WERI-Rb-1 (cell line): ENCODE measurements around the gene ARRDC5.
A peak's percentile ranks its signal among the peaks of the same experiment; 100 is the strongest.
"Not testable (repeated sequence)": the region's sequence is repeated elsewhere in the genome, so short reads cannot be mapped to it uniquely, and the experiment has no call there.

Experiments
- DNase-seq: peaks from one replicate; pipeline ENCODE4 v3.0.0-alpha.2; 2020
- H3K27ac ChIP-seq: fragments of 250-450 bp; sonication (Bioruptor Pico); 2 replicates; pipeline ENCODE4 v1.5.1; 2020; ENCODE audit warnings: mild to moderate bottlenecking, moderate library complexity
- H3K27me3 ChIP-seq: fragments of 250-450 bp; sonication (Bioruptor Pico); 2 replicates; pipeline ENCODE4 v1.5.1; 2021; ENCODE audit warnings: mild to moderate bottlenecking, low read depth, moderate library complexity; ENCODE audit not compliant: insufficient read depth, severe bottlenecking
- H3K36me3 ChIP-seq: fragments of 250-450 bp; sonication (Bioruptor Pico); 2 replicates; pipeline ENCODE4 v1.5.1; 2020; ENCODE audit warnings: mild to moderate bottlenecking, moderate library complexity
- H3K4me3 ChIP-seq: 2 replicates; pipeline ENCODE4 v1.5.1; 2011; ENCODE audit warnings: low read depth, mild to moderate bottlenecking, control low read depth, low read length
- H3K9me3 ChIP-seq: fragments of 250-450 bp; sonication (Bioruptor Pico); 2 replicates; pipeline ENCODE4 v1.5.1; 2021; ENCODE audit warnings: mild to moderate bottlenecking, moderate library complexity; ENCODE audit not compliant: severe bottlenecking
- TF ChIP-seq, protein P1 (sequence below): IDR thresholded peaks from 2 replicates; pipeline ENCODE4 v1.5.1; 2011; ENCODE audit warnings: low read depth, mild to moderate bottlenecking, control low read depth, inconsistent platforms, low read length

ARRDC5 gene

DNA sequence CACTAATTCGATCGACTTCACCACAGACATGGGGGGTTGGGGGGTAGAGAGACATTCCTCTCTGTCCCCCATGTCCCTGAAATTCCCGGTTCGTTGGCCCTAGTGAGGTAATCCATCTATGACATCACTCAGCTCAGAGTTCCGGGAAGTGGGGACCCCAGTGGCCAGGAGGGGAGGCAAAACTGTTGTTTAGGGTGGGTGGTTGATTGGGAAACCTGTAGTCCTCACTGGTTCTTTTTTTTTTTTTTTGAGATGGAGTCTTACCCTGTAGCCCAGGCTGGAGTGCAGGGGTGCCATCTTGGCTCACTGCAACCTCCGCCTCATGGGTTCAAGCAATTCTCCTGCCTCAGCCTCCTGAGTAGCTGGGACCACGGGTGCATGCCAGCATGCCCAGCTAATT is at the start of gene ARRDC5:
TSS of gene ARRDC5 (minus strand) at position 101 of the 400 bp plus-strand sequence. CDS start at position 30, 71 bp downstream.
- TF ChIP-seq, protein P1, sequence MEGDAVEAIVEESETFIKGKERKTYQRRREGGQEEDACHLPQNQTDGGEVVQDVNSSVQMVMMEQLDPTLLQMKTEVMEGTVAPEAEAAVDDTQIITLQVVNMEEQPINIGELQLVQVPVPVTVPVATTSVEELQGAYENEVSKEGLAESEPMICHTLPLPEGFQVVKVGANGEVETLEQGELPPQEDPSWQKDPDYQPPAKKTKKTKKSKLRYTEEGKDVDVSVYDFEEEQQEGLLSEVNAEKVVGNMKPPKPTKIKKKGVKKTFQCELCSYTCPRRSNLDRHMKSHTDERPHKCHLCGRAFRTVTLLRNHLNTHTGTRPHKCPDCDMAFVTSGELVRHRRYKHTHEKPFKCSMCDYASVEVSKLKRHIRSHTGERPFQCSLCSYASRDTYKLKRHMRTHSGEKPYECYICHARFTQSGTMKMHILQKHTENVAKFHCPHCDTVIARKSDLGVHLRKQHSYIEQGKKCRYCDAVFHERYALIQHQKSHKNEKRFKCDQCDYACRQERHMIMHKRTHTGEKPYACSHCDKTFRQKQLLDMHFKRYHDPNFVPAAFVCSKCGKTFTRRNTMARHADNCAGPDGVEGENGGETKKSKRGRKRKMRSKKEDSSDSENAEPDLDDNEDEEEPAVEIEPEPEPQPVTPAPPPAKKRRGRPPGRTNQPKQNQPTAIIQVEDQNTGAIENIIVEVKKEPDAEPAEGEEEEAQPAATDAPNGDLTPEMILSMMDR, result no peak
- no peak within 1 kb of the TSS for H3K27ac ChIP-seq
- no peak for DNase-seq
- H3K4me3 ChIP-seq, result no peak within 1 kb of the TSS
- no peaks in the 10 kb centered on the region for H3K27me3 ChIP-seq
- no peaks in the 10 kb centered on the region for H3K9me3 ChIP-seq
- no peaks in the 10 kb centered on the region for H3K36me3 ChIP-seq

DNA sequence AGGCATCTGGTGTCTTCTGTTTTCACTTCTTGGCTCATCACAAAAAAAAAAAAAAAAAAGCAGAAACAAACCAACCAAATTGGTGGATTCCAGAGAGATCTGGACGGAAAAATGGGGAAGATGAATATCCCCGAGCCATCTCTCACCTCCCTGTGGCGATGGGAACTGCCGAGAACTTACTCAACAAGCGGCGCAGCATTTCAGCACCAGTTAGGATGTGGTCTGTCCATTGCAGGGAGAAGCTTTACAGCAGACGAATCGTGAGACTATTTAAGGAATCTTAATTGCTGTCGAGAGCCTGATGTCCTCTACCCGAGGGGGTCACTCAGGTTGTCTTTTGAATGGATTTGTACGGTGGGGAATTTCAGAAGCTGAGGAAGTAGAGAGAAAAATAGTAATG is 49.0 kb upstream of the ARRDC5 start:
- no peak for DNase-seq
- no peaks in the 10 kb centered on the region for H3K27me3 ChIP-seq
- no peak overlapping the region for H3K4me3 ChIP-seq
- no peaks in the 10 kb centered on the region for H3K9me3 ChIP-seq
- peaks cover 90% of the 10 kb centered on the region for H3K36me3 ChIP-seq
- peak overlapping the region; percentile 78 for H3K27ac ChIP-seq
- TF ChIP-seq, protein P1, result no peak

DNA sequence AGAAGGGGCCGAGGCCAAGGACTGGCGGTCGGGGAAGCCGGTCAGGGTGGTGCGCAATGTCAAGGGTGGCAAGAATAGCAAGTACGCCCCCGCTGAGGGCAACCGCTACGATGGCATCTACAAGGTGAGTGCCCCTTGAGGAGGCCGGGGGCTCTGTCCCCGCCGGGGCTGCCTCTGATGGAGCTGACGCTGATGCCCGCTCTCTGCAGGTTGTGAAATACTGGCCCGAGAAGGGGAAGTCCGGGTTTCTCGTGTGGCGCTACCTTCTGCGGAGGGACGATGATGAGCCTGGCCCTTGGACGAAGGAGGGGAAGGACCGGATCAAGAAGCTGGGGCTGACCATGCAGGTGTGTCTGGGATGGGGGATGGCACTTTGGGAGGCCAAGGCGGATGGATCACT is 48.0 kb upstream of the ARRDC5 start:
- H3K36me3 ChIP-seq, result peaks cover 90% of the 10 kb centered on the region
- H3K27me3 ChIP-seq, DNase-seq: not testable (repeated sequence)

DNA sequence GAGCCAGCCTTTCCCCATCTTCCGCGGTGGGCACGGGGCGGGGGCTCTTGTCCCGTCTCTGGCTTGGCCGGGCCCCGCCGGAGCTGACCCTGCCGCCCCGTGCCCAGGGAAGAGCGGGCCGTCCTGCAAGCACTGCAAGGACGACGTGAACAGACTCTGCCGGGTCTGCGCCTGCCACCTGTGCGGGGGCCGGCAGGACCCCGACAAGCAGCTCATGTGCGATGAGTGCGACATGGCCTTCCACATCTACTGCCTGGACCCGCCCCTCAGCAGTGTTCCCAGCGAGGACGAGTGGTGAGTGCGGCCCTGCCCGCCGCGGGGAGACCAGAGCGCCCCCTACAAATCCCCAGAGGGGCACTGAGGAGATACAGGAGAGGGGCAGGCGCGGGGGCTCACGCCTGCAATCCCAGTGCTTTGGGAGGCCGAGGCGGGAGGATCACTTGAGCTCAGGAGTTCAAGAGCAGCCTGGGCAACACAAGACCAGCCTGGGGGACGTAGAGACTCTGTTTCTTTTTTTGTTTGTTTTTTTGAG is 39.0 kb upstream of the ARRDC5 start:
- not testable (repeated sequence) for H3K9me3 ChIP-seq, H3K27me3 ChIP-seq, H3K4me3 ChIP-seq, H3K27ac ChIP-seq, DNase-seq
- H3K36me3 ChIP-seq, result peaks cover 95% of the 10 kb centered on the region

More for the DNA sequence above, 48.0 kb upstream of the ARRDC5 start:
- not testable (repeated sequence) for H3K9me3 ChIP-seq, H3K4me3 ChIP-seq
- H3K27ac ChIP-seq, result peak overlapping the region; percentile 78

DNA sequence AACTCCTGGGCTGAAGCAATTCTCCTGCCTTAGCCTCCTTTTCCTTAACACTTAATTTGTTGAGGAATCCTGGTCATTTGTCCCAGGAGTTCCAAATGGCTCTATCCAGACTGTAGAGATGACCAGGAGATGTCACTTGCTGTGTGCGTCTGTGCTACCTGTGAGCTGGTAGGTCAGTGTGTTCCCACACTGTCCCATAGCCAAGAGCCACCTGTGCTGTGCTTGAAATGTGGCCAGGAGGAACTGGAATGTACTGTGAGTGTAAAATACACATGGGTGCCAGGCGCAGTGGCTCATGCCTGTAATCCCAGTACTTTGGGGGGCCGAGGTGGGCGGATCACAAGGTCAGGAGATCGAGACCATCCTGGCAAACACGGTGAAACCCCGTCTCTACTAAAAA is 36.8 kb upstream of the ARRDC5 start:
- no peak overlapping the region for H3K27ac ChIP-seq
- TF ChIP-seq, protein P1, result no peak
- H3K27me3 ChIP-seq, result no peaks in the 10 kb centered on the region
- peaks cover 95% of the 10 kb centered on the region for H3K36me3 ChIP-seq
- no peaks in the 10 kb centered on the region for H3K9me3 ChIP-seq
- no peak for DNase-seq
- no peak overlapping the region for H3K4me3 ChIP-seq

DNA sequence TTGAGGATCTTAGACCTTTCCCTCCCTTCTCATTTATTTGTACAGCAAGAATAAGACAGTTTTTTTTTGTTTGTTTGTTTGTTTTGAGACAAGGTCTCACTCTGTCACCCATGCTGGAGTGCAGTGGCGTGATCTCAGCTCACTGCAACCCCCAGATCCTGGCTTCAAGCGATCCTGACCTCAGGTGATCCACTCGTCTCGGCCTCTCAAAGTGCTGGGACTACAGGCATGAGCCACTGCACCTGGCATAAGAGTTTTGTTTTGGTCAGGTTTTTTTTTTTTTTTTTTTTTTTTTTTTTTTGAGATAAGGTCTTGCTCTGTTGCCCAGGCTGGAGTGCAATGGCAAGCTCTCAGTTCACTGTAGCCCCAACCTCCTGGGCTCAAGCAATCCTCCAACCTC is 35.8 kb upstream of the ARRDC5 start:
- not testable (repeated sequence) for DNase-seq, H3K27me3 ChIP-seq, H3K27ac ChIP-seq, H3K9me3 ChIP-seq, H3K4me3 ChIP-seq
- H3K36me3 ChIP-seq, result peaks cover 93% of the 10 kb centered on the region

DNA sequence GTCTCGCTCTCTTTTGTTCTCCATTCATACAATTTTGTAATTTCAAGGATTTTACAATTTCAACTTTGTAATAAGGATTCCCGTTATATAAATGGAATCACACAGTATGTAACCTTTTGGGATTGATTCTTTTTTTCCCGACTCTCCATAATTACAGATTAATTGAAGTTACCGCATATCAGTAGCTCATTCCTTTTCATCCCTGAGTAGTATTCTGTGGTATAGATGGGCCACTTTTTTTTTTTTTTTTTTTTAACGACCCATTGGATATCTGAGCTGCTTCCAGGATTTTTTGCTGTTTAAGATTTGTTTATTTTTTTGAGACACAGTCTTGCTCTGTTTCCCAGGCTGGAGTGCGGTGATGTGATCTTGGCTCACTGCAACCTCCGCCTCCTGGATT is 34.4 kb upstream of the ARRDC5 start:
- H3K27me3 ChIP-seq, result no peaks in the 10 kb centered on the region
- H3K27ac ChIP-seq, result no peak overlapping the region
- TF ChIP-seq, protein P1, result no peak
- H3K9me3 ChIP-seq, result no peaks in the 10 kb centered on the region
- no peak for DNase-seq
- no peak overlapping the region for H3K4me3 ChIP-seq
- peaks cover 93% of the 10 kb centered on the region for H3K36me3 ChIP-seq
